Activated CD8-positive, alpha-beta T cell treated with anti-CD3 and anti-CD28 coated beads for 36 hours (primary cell): ENCODE measurements around the gene EIF4G3. TPM values are rescaled to one million over a fixed set of nuclear protein-coding genes. Genes with fewer than 3 reads are reported as not detected.

ENCODE experiments used
- ATAC-seq: fragments of 200-7000 bp; cut with Tn5 transposase; one replicate; pipeline ENCODE4 v1.10.0; 2021; ENCODE audit warnings: mild to moderate bottlenecking, moderate library complexity
- CTCF ChIA-PET: fragments of 350-600 bp; sonication (Branson Sonifier 250); formaldehyde crosslinking; loops from one replicate; lab custom pipeline; 2021; ENCODE audit warnings: antibody characterized with exemption; lab: Charles Lee
- POLR2A ChIA-PET: fragments of 350-600 bp; sonication (Branson Sonifier 250); formaldehyde crosslinking; loops from one replicate; lab custom pipeline; 2021; ENCODE audit warnings: antibody characterized with exemption; lab: Charles Lee
- DNase-seq: peaks from one replicate; pipeline ENCODE4 v3.0.0-alpha.2; 2020
- H3K27ac Mint-ChIP-seq: one replicate; pipeline ENCODE4 v1.8.0; 2021; ENCODE audit warnings: mild to moderate bottlenecking, mixed read lengths
- H3K27me3 Mint-ChIP-seq: one replicate; pipeline ENCODE4 v1.8.0; 2021; ENCODE audit warnings: mixed read lengths
- H3K36me3 Mint-ChIP-seq: one replicate; pipeline ENCODE4 v1.8.0; 2021; ENCODE audit warnings: low read depth, mixed read lengths
- H3K4me1 Mint-ChIP-seq: one replicate; pipeline ENCODE4 v1.8.0; 2021; ENCODE audit warnings: low read depth, mixed read lengths
- H3K4me3 Mint-ChIP-seq: one replicate; pipeline ENCODE4 v1.8.0; 2021; ENCODE audit warnings: mild to moderate bottlenecking, moderate library complexity, mixed read lengths
- H3K9me3 Mint-ChIP-seq: one replicate; pipeline ENCODE4 v1.8.0; 2021; ENCODE audit warnings: mixed read lengths
- intact Hi-C: fragments of 100-400 bp; cut with micrococcal nuclease; formaldehyde crosslinking; loops from one replicate; pipeline ENCODE4 v1.10.0; 2022
- total RNA-seq, 2 experiments: library from RNA; stranded (reverse); gene quantifications; one replicate each; pipeline ENCODE4 v1.2.3, GENCODE V29; 2021
- TF ChIP-seq, protein P1 (sequence below): fragments of 200-600 bp; IDR thresholded peaks from one replicate; pipeline ENCODE4 v1.8.0; 2022; ENCODE audit warnings: antibody characterized with exemption, mild to moderate bottlenecking

The EIF4G3 gene
- total RNA-seq, 2 experiments from 2014 or later, result 48.2 to 48.4 TPM

DNA sequence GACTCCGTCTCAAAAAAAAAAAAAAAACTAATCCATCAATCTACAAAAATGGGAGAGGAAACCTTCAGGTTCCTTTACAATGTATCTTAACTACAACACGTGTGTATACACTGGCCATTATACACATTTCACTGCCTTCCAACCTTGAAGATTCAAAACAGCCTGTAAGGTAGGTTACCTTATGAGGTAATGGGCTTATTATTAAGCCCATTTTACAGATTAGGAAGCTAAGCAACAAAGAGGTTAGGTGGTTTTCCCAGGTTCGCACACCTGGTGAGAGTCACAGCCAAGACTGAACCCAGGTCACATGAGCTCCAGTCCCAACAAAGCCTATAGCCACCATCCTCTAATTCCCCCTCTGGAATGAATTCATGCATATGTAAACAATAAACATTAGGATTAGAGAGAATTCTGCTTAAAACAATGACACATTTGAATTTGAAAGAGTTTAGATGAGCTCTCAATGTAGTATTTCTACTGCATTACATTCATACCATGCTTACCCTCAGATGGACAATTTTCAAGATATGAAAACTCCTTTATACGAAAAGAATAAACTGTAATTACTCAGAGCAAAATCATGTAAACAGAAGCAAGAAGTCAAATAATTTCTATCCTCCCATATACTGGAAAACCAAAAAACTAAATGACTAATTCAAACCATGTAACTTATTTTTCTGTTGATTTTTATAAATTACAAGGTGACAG is 54.8 kb downstream of the EIF4G3 start:
- intact Hi-C loops, result no loop called here
- no peaks in the 10 kb centered on the region for H3K27me3 Mint-ChIP-seq
- ChIA-PET CTCF (interaction anchor here (1.6 kb wide), 1 partner anchor 73 kb away, joined by 5 read pairs; no protein-coding TSS in a partner anchor), POLR2A (no interaction called here)
- no peak overlapping the region for H3K4me3 Mint-ChIP-seq
- H3K9me3 Mint-ChIP-seq, result no peaks in the 10 kb centered on the region
- H3K4me1 Mint-ChIP-seq, result no peaks in the 10 kb centered on the region
- H3K27ac Mint-ChIP-seq, result no peak overlapping the region
- DNase-seq (no peak), ATAC-seq (no peak)
- peaks cover 13% of the 10 kb centered on the region for H3K36me3 Mint-ChIP-seq
- TF ChIP-seq, protein P1, sequence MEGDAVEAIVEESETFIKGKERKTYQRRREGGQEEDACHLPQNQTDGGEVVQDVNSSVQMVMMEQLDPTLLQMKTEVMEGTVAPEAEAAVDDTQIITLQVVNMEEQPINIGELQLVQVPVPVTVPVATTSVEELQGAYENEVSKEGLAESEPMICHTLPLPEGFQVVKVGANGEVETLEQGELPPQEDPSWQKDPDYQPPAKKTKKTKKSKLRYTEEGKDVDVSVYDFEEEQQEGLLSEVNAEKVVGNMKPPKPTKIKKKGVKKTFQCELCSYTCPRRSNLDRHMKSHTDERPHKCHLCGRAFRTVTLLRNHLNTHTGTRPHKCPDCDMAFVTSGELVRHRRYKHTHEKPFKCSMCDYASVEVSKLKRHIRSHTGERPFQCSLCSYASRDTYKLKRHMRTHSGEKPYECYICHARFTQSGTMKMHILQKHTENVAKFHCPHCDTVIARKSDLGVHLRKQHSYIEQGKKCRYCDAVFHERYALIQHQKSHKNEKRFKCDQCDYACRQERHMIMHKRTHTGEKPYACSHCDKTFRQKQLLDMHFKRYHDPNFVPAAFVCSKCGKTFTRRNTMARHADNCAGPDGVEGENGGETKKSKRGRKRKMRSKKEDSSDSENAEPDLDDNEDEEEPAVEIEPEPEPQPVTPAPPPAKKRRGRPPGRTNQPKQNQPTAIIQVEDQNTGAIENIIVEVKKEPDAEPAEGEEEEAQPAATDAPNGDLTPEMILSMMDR, result no peak

- ChIA-PET POLR2A (no interaction called here), CTCF (no interaction called here)
- Mint-ChIP-seq H3K4me3 (no peak overlapping the region), H3K9me3 (no peaks in the 10 kb centered on the region), H3K36me3 (peaks cover 12% of the 10 kb centered on the region), H3K27ac (no peak overlapping the region), H3K27me3 (no peaks in the 10 kb centered on the region), H3K4me1 (no peaks in the 10 kb centered on the region)
- TF ChIP-seq, protein P1, result no peak
- no peak for ATAC-seq
- no peak for DNase-seq
- intact Hi-C loops, result no loop called here
These were observed 58.5 kb downstream of the EIF4G3 start for GRCh38 chr1:21118167-21118566.

- TF ChIP-seq, protein P1, result no peak
- POLR2A ChIA-PET, result interaction anchor here (0.7 to 1.1 kb wide), 2 partner anchors 76 to 101 kb away, joined by 3 read pairs; no protein-coding TSS in a partner anchor
- no peak overlapping the region for H3K27ac Mint-ChIP-seq
- no peak for DNase-seq
- H3K36me3 Mint-ChIP-seq, result peaks cover 7% of the 10 kb centered on the region
- no peaks in the 10 kb centered on the region for H3K9me3 Mint-ChIP-seq
- H3K4me1 Mint-ChIP-seq, result no peaks in the 10 kb centered on the region
- ATAC-seq, result no peak
- CTCF ChIA-PET, result no interaction called here
- no peaks in the 10 kb centered on the region for H3K27me3 Mint-ChIP-seq
- H3K4me3 Mint-ChIP-seq, result no peak overlapping the region
- intact Hi-C loops, result no loop called here
These were observed 59.1 kb downstream of the EIF4G3 start for GRCh38 chr1:21117597-21118001.

DNA sequence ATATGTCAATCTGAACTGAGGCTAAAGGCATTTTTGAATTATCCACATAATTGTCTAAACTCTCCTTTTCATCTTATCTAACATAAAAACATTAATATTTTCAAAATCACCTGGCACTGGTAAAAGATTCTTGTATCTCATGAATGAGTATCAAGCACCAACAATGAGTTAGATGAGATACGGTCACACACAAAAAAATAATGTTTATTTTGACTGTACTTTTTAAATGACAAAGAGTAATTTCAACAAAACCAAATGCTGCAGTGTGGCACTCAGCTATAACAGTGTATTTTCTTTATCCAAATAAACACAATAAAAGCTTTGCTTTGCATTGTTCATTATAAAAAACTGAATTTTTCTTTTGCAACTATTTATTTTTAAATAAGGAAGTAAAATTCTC is 59.5 kb downstream of the EIF4G3 start:
- intact Hi-C loops, result no loop called here
- H3K4me3 Mint-ChIP-seq, result no peak overlapping the region
- H3K9me3 Mint-ChIP-seq, result no peaks in the 10 kb centered on the region
- POLR2A ChIA-PET, result interaction anchor here (0.7 to 1.1 kb wide), 2 partner anchors 77 to 100 kb away, joined by 3 read pairs; no protein-coding TSS in a partner anchor
- DNase-seq (no peak), ATAC-seq (no peak)
- no peaks in the 10 kb centered on the region for H3K27me3 Mint-ChIP-seq
- H3K36me3 Mint-ChIP-seq, result peaks cover 7% of the 10 kb centered on the region
- H3K27ac Mint-ChIP-seq, result no peak overlapping the region
- TF ChIP-seq, protein P1, result no peak
- CTCF ChIA-PET, result no interaction called here
- H3K4me1 Mint-ChIP-seq, result no peaks in the 10 kb centered on the region

GRCh38 chr1:21115098-21115760 is 61.5 kb downstream of the EIF4G3 start:
- Mint-ChIP-seq H3K4me1 (no peaks in the 10 kb centered on the region), H3K4me3 (no peak overlapping the region), H3K36me3 (peaks cover 4% of the 10 kb centered on the region), H3K27me3 (no peaks in the 10 kb centered on the region), H3K9me3 (no peaks in the 10 kb centered on the region), H3K27ac (no peak overlapping the region)
- ChIA-PET POLR2A (interaction anchor here (0.7 kb wide), 1 partner anchor 656 kb away, joined by 3 read pairs; no protein-coding TSS in a partner anchor), CTCF (interaction anchor here (1.1 kb wide), 1 partner anchor 80 kb away, joined by 3 read pairs; no protein-coding TSS in a partner anchor)
- TF ChIP-seq, protein P1, result no peak
- DNase-seq, result no peak
- intact Hi-C loops, result no loop called here
- ATAC-seq, result no peak
